Vagina (tissue), 2 donors: ENCODE results near the gene EPG5.

Experiments
- POLR2A ChIP-seq, 2 donors: fragments of 450-650 bp; IDR thresholded peaks; one replicate each; pipeline ENCODE4 v1.6.1; 2017; ENCODE audit warnings: antibody characterized with exemption in 2 of 2, mild to moderate bottlenecking in 2 of 2, moderate library complexity in 2 of 2
- POLR2AphosphoS5 ChIP-seq, 2 donors: sonication (generic); formaldehyde crosslinking; IDR thresholded peaks; one replicate each; pipeline ENCODE4 v1.9.0; 2017; ENCODE audit warnings: antibody characterized with exemption in 2 of 2, mild to moderate bottlenecking in 2 of 2, low read depth in 1 of 2; ENCODE audit not compliant: insufficient read depth in 1 of 2
- TF ChIP-seq, protein P1 (sequence below), 3 experiments: fragments of 450-650 bp in 2 of 3; fragments of 200-600 bp in 1 of 3; sonication (generic) in 1 of 3; IDR thresholded peaks; one replicate each; pipeline ENCODE4 v1.5.1; 2017 to 2019; ENCODE audit warnings: antibody characterized with exemption in 3 of 3, mild to moderate bottlenecking in 2 of 3, moderate library complexity in 2 of 3

DNA sequence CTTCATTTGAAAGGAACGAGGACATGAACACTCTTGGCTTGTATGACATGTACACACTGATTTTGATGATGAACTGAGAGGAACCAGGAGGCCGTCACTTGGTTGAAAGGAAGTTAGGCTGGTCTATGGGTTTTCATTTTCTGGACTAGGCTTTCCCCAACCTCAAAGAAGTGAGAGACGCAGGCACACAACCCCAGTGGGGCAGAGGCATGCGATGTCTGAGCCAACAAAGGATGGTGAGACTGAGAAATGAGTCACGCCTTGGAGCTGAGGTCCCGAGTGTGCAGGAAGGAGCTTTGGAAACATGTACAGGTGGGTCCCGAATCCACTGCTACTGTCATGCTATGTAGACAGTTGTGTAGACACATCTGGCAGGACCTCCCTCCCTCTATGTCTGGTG, 117.6 kb downstream of the EPG5 start:
- TF ChIP-seq, protein P1, sequence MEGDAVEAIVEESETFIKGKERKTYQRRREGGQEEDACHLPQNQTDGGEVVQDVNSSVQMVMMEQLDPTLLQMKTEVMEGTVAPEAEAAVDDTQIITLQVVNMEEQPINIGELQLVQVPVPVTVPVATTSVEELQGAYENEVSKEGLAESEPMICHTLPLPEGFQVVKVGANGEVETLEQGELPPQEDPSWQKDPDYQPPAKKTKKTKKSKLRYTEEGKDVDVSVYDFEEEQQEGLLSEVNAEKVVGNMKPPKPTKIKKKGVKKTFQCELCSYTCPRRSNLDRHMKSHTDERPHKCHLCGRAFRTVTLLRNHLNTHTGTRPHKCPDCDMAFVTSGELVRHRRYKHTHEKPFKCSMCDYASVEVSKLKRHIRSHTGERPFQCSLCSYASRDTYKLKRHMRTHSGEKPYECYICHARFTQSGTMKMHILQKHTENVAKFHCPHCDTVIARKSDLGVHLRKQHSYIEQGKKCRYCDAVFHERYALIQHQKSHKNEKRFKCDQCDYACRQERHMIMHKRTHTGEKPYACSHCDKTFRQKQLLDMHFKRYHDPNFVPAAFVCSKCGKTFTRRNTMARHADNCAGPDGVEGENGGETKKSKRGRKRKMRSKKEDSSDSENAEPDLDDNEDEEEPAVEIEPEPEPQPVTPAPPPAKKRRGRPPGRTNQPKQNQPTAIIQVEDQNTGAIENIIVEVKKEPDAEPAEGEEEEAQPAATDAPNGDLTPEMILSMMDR (IDR thresholded peaks at IDR 0.05), result no peak
- TF ChIP-seq POLR2A (IDR thresholded peaks at IDR 0.05) (no peak), POLR2AphosphoS5 (IDR thresholded peaks at IDR 0.05; ENCODE audit: insufficient read depth in 1 of 2, low read depth in 1 of 2) (no peak)
